Activated CD8-positive, alpha-beta memory T cell treated with anti-CD3 and anti-CD28 coated beads, Interleukin-2, amount 50 U/mL, for 4 hours (primary cell): Measurements from ENCODE around the gene PTGR2.
"Not testable (repeated sequence)": the region's sequence is repeated elsewhere in the genome, so short reads cannot be mapped to it uniquely, and the experiment has no call there.

Experiments used
- DNase-seq: peaks from one replicate; pipeline ENCODE4 v3.0.0-alpha.2; 2020

The PTGR2 gene

GRCh38 chr14:73851567-73852382 lies at the start of gene PTGR2:
Gene PTGR2 (plus strand): TSS chr14:73851831. CDS start chr14:73858863, 7,032 bp downstream.
- DNase-seq = peak; percentile 89

DNA sequence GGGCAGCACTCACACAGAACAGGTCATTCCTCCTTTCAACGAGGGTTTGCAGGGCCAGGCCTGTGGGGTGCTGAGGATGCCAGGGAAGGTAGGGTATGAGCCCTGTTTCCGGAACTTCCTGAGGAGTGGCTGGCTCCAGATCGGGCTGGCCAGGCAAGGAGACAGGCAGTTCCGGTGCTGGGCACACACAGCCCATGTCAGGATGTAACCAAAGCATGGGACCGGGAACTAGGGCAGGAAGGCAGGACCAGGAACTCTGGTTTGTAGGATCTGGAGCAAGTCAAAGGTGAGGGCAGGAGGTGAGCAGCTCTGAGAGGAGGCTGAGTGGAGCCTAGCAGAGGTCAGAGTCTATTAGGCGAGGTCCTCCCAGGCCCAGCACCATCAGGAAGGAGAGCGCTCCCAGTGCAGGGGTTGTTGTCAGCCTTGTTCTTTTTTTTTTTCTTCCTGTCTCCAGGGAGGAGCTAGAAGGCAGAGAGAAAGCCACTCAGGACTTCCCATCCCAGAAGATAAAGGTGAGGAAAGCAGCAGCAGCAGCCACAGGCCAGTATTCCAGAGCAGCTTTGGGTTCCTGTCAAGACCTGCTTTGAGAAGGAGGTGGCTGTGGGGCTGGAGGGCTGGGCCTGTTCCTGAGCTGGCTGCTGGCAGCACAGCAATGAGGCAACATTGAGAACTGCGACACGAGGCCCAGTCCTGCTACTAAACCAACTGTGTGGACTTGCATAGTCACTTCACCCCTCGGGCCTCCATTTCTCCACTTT lies 49.0 kb upstream of the PTGR2 start:
- DNase-seq = no peak

- no peak for DNase-seq
Measured at GRCh38 chr14:73804636-73805035, 47.0 kb upstream of the PTGR2 start.

GRCh38 chr14:73807457-73807856 lies 44.2 kb upstream of the PTGR2 start:
- no peak for DNase-seq

GRCh38 chr14:73809391-73809790 lies 42.2 kb upstream of the PTGR2 start:
- no peak for DNase-seq

DNA sequence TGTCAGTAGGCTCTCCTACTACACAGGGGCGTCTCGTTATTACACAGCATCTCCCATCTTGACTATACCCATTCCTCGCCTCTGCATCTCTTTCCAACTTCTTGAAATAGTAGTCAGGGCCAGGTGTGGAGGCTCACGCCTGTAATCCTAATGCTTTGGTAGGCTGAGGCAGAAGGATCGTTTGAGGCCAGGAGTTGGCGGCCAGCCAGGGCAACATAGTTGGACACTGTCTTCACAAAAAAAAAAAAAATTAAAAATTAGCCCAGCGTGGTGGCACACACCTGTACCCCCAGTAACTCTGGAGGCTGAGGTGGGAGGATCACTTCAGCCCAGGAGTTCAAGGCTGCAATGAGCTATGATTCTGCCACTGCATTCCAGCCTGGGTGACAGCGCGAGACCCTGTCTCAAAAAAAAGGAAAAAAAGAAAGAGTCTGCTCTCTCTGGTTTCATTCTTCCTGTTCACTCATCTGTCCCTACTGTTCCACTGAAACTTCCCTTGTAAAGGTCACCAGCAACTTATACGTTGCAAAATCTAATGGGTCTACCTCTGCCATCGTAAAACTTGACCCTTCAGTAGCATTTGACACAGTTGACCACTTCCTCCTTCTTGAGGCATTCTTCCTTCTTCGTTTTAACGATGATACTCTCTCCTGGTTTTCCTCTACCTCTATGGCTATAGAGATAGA lies 41.0 kb upstream of the PTGR2 start:
- DNase-seq = no peak

- DNase-seq = no peak
Measured at GRCh38 chr14:73811164-73811503, 40.5 kb upstream of the PTGR2 start.

GRCh38 chr14:73814153-73814552 lies 37.5 kb upstream of the PTGR2 start:
- no peak for DNase-seq

DNA sequence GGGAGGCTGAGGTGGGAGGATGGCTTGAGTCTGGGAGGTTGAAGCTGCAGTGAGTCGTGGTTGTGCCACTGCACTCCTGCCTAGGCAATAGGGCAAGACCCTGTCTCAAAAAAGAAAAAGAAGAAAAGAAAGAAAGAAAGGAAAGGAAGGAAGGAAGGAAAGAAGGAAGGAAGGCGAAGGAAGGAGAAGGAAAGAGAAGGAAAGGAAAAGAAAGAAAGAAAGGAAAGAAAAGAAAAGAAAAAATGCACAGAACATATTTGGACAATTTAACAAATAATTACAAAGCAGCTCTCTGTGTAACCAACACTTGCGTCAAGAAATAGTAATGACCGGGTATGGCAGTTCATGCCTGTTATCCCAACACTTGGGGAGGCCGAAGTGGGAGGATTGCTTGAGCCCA lies 35.8 kb upstream of the PTGR2 start:
- no peak for DNase-seq

GRCh38 chr14:73816393-73816816 lies 35.2 kb upstream of the PTGR2 start:
- DNase-seq = no peak

GRCh38 chr14:73817020-73817655 lies 34.5 kb upstream of the PTGR2 start:
- no peak for DNase-seq

GRCh38 chr14:73818821-73819220 lies 32.8 kb upstream of the PTGR2 start:
- no peak for DNase-seq

DNA sequence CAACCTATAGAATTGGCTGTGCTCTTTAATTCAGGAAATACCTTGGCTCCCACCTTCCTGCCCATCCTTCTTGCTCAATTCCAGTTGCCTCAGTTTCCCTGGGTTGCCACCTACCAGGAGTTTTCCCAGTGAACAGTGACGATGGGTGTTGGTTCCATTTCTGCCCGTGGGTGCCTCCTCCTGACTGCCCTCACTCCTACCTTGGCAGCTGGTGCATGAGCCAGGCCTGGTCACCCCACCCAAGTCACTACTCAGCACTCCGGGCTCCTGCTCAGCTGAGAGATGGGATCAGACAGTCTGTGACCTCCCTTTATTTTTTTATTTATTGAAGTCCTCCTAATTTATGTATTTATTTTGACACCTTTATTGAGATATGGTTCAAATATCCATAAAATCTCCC lies 31.0 kb upstream of the PTGR2 start:
- no peak for DNase-seq

DNA sequence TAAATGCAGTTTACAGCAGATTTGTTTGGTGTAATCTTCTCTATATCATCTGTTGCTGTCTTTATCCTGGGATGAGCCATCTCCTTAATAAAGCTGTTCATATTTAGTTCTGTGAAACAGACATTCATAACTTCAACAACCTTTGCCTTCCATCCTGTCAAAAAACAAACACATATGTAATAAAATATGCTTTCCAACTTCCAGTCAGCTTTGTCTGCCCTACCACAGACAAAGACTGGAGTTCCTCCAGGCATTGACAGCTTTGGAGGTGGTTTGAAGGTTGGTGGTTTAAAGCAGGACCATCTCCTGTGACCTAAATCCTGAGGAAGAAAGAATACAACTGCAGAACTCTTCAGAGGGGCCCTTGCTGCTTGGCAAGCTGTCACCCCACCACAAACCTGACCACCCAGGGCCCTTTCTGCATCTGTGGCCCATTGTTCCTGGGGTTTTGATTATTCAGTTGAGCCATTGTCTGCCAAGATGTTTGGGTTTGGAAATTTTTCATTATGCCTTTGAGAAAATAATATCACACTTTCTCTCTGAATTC lies 28.2 kb upstream of the PTGR2 start:
- DNase-seq = no peak

DNA sequence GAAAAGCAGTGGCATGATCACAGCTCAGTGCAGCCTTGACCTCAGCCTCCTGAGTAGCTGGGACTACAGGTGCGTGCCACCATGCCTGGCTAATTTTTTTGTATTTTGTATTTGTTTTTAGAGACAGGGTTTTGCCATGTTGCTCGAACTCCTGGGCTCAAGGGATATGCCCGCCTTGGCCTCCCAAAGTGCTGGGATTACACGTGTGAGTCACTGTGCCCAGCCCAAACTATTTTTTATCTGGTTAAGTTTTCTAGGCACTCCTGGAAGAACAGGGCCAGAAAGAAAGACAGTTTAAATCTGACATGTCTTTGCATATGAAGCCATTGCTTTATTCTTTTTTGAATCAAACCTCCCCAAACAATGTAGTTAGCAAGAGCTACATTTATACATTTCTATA lies 27.5 kb upstream of the PTGR2 start:
- DNase-seq = no peak

DNA sequence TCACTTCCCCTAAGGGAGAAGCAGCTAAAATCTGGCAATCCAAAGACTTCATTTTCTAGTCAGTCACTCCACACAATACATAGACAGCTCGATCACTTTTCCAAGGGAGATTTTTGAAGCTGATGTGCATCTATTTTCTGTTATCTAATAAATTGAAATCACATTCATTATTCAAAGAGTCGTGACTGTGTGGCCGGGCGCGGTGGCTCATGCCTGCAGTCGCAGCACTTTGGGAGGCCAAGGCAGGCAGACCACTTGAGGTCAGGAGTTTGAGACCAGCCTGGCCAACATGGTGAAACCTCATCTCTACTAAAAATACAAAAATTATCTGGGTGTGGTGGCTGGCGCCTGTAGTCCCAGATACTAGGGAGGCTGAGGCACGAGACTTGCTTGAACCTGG lies 27.1 kb upstream of the PTGR2 start:
- DNase-seq = no peak

DNA sequence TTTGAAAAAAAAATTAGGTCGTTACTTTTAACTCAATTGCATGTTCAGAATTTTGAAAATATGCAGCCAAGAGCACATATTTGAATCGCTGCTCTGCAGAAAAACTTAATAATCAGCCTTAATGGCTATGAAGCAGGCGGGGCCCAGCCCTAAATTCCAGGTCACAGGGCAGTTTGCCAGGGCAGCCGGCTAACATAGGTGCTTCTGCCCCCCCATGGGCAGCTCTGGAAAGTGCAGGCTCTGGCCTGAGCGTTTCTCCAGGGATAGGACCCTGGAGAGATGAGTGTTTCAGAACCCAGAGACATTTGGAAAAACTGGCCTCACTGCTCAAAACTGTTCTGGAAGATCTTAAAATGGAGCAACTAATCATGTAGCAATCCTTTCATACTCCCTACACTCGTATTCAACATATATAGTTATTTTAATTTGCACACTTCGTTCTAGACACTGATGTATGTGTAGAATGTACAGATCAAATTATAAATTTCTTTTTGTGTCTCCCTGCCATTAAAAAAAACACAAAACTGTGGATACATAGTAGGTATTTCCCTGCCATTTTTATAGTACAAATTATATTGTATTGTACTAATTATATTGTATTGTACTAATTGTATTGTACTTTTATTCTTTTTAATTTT lies 26.0 kb upstream of the PTGR2 start:
- peak; percentile 77 for DNase-seq

- DNase-seq = not testable (repeated sequence)
Measured at GRCh38 chr14:73827190-73827589, 24.4 kb upstream of the PTGR2 start.

DNA sequence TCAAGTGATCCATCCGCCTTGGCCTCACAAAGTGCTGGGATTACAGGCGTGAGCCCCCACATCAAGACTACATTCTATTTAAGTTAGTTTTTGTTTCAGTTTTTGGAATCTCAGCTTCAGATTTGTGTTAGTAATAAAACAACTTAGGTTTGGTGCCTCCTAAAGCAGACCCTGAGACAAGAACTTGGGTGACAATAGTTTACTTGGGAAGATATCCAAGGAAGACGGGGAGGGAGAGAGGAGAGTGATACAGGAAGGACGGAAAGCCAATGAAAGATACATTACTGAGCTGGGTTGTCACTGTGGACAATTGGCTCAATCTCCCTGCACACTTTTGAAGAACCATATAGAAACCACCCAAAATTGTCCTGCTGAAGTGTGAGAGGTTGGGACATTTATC lies 22.6 kb upstream of the PTGR2 start:
- DNase-seq = no peak

GRCh38 chr14:73829526-73830431 lies 21.9 kb upstream of the PTGR2 start:
- peak; percentile 21 for DNase-seq

GRCh38 chr14:73833034-73833433 lies 18.6 kb upstream of the PTGR2 start:
- no peak for DNase-seq
